ENCODE data around the gene GSTT4.
A peak's percentile ranks its signal among the peaks of the same experiment; 100 is the strongest.
"Not testable (repeated sequence)": the region's sequence is repeated elsewhere in the genome, so short reads cannot be mapped to it uniquely, and the experiment has no call there.

Gene GSTT4

GRCh38 chr22:23986538-23987178 is 18.6 kb downstream of the GSTT4 start:
- not testable (repeated sequence) for DNase-seq

GRCh38 chr22:23986089-23986488 is 19.2 kb downstream of the GSTT4 start:
- not testable (repeated sequence) for DNase-seq

- peak in 3 of 4 experiments; percentile 22 to 69 (median 55) for DNase-seq
Measured at GRCh38 chr22:23984430-23984829, 20.8 kb downstream of the GSTT4 start.

GRCh38 chr22:23980567-23980966 is 24.7 kb downstream of the GSTT4 start:
- DNase-seq: not testable (repeated sequence)

- not testable (repeated sequence) for DNase-seq
Measured at GRCh38 chr22:23979557-23980240, 25.6 kb downstream of the GSTT4 start, which contains the start of gene GSTT2. Gene GSTT2 (plus strand): TSS chr22:23980134.

- not testable (repeated sequence) for DNase-seq
Measured at GRCh38 chr22:23977304-23977703, 27.9 kb downstream of the GSTT4 start.

- not testable (repeated sequence) for DNase-seq
Measured at GRCh38 chr22:23974836-23975352, 30.4 kb downstream of the GSTT4 start.

- not testable (repeated sequence) for DNase-seq
Measured at GRCh38 chr22:23974345-23974744, 30.9 kb downstream of the GSTT4 start, which contains the start of gene DDT. Gene DDT (minus strand): TSS chr22:23974441. CDS start chr22:23974414, 27 bp downstream.

GRCh38 chr22:23971927-23972326 is 33.3 kb downstream of the GSTT4 start:
- not testable (repeated sequence) for DNase-seq

GRCh38 chr22:23970816-23971486 is 34.3 kb downstream of the GSTT4 start:
- no peak for DNase-seq

GRCh38 chr22:23970201-23970641 is 35.0 kb downstream of the GSTT4 start:
- DNase-seq: no peak

- DNase-seq: no peak
Measured at GRCh38 chr22:23969071-23969470, 36.2 kb downstream of the GSTT4 start.

- not testable (repeated sequence) for DNase-seq
Measured at GRCh38 chr22:23966568-23966967, 38.7 kb downstream of the GSTT4 start, which contains the start of gene DDTL. Gene DDTL (plus strand): TSS chr22:23966888. CDS start chr22:23966915, 27 bp downstream.

GRCh38 chr22:23966094-23966493 is 39.2 kb downstream of the GSTT4 start:
- DNase-seq: not testable (repeated sequence)

GRCh38 chr22:23961084-23961771 is 44.0 kb downstream of the GSTT4 start, which contains the start of gene GSTT2B:
Gene GSTT2B (minus strand): TSS chr22:23961195. CDS start chr22:23961131, 64 bp downstream.
- DNase-seq: not testable (repeated sequence)

- DNase-seq: peak; percentile 78 to 90 (median 84)
Measured at GRCh38 chr22:23956301-23956900, 48.9 kb downstream of the GSTT4 start.

GRCh38 chr22:23955886-23956285 is 49.4 kb downstream of the GSTT4 start:
- not testable (repeated sequence) for DNase-seq

GRCh38 chr22:23954991-23955305 is 50.3 kb downstream of the GSTT4 start:
- not testable (repeated sequence) for DNase-seq

- not testable (repeated sequence) for DNase-seq
Measured at GRCh38 chr22:23954193-23954990, 50.9 kb downstream of the GSTT4 start.

- not testable (repeated sequence) for DNase-seq
Measured at GRCh38 chr22:23953485-23953884, 51.8 kb downstream of the GSTT4 start.

Data from suppressor macrophage (primary cell).